Jurkat, Clone E6-1 (cell line): ENCODE results near the gene NKAIN2.
A peak's percentile ranks its signal among the peaks of the same experiment; 100 is the strongest.
"Not testable (repeated sequence)": the region's sequence is repeated elsewhere in the genome, so short reads cannot be mapped to it uniquely, and the experiment has no call there.

Experiments
- DNase-seq: peaks from one replicate; pipeline ENCODE4 v3.0.0-alpha.2; 2011; ENCODE audit warnings: low read depth, low spot score
- H3K4me3 ChIP-seq: 2 replicates; pipeline ENCODE4 v1.5.1; 2011; ENCODE audit warnings: mild to moderate bottlenecking, low read length, control low read depth, moderate library complexity

The NKAIN2 gene

DNA sequence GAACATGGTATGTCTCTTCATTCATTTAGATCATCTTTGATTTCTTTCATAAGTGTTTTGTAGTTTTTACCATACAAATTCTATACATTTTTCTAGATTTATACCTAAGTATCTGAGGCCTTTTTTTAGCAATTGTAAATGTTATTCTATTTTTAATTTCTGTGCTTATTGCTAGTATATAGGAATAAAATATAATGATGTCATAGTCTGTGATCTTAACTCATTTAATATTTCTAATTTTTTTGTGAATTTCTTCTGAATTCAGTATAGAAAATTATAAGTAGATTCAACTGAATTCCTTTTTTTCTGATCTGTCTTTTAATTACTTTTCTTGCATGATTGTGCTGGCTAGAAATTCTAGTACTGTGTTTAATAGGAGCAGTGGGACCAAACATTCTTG, 520.6 kb downstream of the NKAIN2 start:
- H3K4me3 ChIP-seq: no peak overlapping the region
- no peak for DNase-seq

DNA sequence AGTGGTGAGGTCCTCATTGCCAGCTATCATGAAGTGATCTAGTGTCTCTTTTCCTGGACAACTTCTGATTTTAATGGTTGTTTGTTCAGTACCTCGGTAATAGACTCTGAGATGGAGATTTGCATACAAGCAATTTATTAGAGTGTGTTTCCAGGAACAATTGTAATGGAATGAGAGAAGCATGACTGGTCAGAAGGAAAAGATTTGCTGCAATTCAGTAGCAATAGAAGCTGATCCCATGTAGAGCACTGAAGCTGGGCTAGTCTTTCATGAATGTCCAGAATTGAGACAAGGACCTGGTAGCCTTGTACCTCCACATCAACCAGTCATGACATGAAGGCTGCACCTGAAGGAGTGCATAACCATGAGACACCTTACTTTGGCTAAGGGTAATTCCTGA, 526.5 kb downstream of the NKAIN2 start:
- no peak overlapping the region for H3K4me3 ChIP-seq

DNA sequence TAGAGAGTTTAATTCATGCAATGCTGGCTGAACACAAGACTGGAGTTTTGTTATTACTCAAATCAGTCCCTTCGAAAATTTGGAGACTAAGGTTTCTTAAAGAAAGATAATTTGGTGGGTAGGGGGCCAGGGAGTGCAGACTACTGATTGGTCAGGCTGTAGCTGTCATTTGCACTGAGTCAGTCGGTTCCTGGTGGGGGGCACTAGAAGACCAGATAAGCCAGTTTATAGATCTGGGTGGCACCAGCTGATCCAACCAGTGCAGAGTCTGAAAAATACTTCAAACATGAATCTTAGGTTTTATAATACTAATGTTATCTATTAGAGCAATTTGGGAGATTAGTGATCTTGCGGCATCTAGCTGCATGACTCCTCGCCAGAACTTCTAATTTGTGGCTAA, 530.7 kb downstream of the NKAIN2 start:
- DNase-seq: no peak
- H3K4me3 ChIP-seq: no peak overlapping the region

More for the DNA sequence above, 526.5 kb downstream of the NKAIN2 start:
- no peak for DNase-seq

DNA sequence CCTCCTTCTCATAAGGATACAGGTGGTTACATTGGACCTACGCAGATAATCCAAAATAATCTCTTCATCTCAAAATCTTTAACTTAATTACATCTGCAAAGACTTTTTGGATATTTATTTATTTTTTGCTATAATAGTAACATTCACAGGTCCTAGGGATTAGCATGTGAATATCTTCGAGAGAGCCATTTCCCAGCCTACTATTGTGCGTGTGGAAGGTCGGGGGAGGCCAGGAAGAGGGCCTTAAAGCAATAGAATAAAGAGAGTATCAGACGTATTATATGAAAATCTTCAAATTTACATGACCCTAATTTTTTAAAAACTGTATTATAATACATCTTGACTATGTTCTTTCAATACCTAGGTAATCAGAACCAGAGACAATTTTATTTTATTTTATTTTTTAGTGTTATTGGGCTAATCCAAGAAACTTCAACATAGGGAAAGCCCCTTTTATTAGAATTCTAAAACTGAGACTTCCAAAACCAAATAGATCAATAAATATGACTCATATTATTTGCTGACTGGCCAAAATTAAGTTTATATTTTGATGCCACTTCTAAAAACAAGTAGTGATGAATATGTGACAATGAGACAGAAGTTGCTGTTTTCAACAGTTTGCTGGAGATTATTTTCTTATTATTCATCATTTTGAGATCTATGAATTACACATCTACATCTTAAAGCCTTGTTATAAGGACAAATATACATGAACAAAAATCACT, 536.1 kb downstream of the NKAIN2 start:
- no peak overlapping the region for H3K4me3 ChIP-seq
- DNase-seq: no peak

DNA sequence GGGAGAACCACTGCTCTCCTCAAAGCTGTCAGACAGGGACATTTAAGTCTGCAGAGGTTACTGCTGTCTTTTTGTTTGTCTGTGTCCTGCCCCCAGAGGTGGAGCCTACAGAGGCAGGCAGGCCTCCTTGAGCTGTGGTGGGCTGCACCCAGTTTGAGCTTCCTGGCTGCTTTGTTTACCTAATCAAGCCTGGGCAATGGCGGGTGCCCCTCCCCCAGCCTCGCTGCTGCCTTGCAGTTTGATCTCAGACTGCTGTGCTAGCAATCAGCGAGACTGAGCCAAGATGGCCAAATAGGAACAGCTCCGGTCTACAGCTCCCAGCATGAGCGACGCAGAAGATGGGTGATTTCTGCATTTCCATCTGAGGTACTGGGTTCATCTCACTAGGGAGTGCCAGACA, 544.7 kb downstream of the NKAIN2 start:
- H3K4me3 ChIP-seq, DNase-seq: not testable (repeated sequence)

DNA sequence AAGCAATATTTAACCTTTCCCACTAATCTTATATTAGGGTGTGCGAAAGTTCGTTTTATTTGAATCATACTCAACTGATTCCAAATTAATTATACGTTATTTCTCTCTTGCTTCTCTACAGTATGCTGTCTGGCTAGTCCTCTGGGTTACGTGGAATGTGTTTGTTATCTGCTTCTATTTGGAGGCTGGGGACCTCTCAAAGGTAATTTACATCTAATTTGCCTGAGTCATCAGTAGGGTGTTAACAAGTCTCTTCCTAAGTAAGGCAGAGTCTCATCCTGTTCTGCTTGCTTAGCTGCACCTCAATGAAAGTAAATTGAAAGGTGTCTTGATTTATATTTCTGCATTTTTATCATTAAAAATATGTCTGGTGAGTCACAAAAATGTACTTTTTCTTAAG, 551.5 kb downstream of the NKAIN2 start:
- H3K4me3 ChIP-seq: no peak overlapping the region
- no peak for DNase-seq

DNA sequence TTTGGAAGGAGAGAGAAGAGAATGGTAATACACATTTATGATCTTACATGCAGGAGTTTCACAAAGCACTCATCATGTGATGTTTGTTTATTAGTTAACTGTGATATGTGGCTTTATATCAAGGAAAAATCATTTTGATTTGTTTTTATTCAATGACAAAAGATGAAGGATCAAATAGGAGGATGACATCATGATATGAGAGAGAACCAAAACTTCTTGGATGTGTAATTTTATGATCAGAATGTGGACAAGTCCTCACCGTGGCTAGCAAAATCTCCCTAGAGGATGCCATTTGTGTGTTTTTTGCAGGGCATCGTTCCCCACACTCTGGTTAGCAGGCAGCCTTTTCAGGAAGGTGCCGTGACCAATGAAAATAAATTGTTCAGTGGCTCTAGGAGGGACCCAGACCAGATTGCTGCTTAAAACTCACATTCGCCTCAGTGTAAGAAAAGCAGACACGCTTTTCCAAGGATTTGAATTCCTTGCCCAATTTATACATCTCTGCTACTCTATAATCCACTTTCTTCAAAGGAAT, 552.7 kb downstream of the NKAIN2 start:
- H3K4me3 ChIP-seq: no peak overlapping the region
- no peak for DNase-seq

DNA sequence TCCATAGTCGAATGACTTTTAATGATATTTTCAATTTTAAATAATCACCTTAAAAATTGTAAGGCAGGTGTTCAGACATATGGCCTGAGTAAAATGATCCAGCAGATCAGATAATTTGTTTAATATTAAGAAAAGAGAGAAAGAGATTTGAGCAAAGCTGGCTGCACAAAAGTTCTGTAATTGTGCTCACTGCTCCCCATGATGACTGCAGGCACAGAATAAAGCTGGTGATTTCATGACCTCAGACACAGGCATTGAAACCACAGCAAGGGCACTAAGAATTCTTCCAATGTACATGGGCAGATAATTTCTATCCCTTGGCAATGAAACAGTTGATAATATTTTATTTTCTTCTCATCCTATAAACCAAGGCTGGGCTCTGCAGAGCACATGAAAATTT, 553.1 kb downstream of the NKAIN2 start:
- DNase-seq: no peak
- no peak overlapping the region for H3K4me3 ChIP-seq

DNA sequence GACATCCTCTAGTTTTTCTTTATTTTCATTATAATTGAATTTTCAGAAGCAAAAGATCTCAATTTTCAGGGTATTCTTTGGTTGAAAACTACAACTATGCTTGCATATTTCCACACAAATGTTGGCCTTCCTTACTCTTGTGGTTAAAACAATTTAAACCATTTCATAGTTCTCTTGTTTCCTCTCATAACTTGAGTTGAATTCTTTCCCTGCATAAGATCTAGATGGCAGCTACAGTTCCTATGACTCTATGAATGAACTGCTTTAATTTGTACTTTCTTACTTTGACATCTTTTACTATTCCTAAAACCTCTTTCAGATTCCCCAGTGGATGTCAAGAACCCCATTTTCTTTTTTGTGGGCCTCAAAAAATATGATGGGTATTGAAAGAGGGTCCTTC, 564.5 kb downstream of the NKAIN2 start:
- H3K4me3 ChIP-seq: no peak overlapping the region
- no peak for DNase-seq

DNA sequence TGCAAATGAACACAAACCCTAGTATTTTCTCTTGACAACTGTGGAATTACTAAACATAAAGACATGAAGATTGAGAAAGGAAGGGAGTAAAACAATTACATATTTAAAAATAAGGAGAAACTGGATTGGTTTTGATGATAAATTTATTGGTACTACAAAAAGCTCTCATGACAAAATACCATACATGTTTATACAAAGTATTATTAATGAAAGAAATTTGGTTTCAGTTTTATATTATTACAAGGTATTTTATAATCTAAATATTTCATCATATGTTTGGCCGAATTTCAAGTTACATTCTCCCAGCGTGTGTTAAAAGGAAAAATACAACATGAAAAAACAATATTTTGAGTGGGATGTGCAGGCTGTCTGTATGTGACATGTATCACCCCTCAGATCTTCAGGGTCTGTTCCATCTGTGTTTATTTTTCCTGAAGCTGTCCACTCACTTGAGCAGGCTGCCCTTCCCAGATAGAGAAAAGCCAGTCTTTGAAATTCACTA, 568.4 kb downstream of the NKAIN2 start:
- H3K4me3 ChIP-seq: no peak overlapping the region
- DNase-seq: no peak

DNA sequence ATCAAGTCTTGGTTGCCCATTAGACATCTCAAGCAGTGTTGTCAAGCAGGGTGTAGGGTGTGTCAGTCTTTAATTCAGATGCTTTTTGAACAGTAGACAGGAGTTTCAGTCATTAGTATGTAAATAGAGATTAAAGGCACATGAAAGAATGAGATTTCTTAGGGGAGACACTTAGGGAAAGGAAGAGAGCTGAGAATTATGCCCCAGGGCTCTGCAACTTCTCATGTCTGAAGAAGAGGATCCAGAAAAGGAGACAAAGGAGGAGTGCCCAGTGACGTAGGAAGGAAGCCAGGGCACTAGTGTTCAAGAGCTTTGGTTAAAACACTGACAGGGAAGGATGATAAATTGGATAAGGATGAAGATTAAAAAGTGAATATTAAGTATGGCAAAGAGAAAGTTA, 569.7 kb downstream of the NKAIN2 start:
- DNase-seq: no peak
- H3K4me3 ChIP-seq: no peak overlapping the region

DNA sequence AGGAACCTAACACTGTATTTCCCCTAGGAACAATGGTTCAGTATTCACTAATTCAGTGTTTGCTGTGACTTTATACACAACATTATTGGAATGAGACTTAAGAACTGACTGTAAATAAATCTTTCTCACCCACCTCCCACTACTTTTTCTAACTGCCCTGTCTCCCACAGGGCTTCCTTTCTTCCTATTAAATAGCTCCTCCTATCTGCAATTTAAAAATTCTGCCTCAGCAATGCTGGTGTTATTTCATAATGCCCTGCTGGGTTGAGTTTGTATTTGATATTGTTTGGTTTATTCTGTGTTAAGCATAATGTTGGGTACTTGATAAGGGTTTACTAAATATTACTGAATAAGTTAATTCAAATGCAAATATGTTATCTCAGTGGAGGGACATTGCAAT, 585.5 kb downstream of the NKAIN2 start:
- no peak overlapping the region for H3K4me3 ChIP-seq
- no peak for DNase-seq

DNA sequence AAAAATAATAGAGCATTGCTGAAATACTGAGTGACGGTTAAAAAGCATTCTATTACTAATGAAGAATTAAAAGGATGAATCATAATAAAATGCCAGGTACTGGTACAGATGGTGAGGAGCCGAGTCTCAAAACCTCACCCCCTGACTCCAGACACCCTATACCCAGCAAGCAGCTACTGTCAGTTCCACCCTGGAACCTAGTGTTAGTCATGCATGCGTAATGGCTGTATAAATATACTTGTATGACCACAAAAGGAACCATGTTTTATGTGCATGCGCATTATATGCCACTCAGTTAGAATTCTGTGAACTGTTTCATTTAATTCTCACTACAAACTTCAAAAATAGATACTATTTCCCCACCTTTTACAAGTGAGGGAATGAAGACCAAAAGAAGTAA, 589.9 kb downstream of the NKAIN2 start:
- DNase-seq: no peak
- no peak overlapping the region for H3K4me3 ChIP-seq

DNA sequence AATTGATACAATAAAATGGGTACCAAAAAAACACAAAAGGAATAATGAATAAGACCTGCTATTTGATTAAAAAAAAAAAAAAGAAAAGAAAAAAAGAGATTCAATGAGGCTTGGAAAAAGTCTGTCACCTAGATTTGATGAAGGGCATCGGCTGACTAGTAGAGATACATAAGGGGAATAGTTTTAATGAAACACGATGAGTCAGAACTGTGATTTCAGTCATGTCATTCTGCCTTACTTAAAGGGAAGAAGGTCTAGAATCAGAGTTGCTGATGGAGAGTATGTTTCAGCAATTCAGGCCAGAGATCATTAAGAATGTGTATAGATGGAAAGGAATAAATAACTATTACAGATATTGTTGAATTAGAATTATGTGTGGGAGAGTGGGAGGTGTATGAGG, 592.7 kb downstream of the NKAIN2 start:
- DNase-seq: no peak
- no peak overlapping the region for H3K4me3 ChIP-seq

DNA sequence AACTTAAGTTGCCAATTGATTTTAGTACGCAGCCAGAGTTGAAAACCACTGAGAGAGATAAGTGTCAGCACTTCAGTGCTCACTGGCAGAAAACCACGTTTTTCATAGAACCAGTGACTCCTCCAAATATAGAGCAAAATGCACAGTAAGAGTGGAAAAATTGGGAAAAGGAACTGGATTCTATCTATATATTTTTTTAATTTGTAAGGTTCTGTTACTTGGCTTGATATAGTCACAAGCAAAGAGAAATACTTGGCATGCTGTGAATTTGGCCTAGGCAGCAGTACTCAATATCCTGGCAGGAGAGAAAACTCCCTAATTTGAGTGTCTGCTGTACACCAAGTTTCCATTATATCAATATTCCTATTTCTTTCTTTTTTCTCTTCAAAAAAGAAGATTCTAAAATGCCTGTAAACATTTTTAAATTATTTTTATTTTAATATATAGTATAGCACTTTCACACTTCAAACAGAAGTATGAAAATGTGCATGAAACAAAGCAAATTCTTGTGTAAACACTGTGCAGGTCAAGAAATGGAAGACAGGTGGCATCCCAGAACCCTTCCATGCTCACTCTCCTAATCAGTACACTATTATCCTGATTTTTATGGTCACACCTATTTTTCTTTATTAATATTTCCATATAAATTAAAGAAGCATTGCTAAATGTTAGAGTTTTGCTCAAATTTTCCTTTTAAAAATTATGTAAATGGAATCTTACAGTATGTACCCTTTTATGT, 596.8 kb downstream of the NKAIN2 start:
- DNase-seq: no peak
- H3K4me3 ChIP-seq: no peak overlapping the region

DNA sequence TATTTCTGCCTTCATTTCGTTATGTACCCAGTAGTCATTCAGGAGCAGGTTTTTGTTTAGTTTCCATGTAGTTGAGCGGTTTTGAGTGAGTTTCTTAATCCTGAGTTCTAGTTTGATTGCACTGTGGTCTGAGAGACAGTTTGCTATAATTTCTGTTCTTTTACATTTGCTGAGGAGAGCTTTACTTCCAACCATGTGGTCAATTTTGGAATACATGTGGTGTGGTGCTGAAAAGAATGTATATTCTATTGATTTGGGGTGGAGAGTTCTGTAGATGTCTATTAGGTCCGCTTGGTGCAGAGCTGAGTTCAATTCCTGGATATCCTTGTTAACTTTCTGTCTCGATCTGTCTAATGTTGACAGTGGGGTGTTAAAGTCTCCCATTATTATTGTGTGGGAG, 606.8 kb downstream of the NKAIN2 start:
- DNase-seq: not testable (repeated sequence)

DNA sequence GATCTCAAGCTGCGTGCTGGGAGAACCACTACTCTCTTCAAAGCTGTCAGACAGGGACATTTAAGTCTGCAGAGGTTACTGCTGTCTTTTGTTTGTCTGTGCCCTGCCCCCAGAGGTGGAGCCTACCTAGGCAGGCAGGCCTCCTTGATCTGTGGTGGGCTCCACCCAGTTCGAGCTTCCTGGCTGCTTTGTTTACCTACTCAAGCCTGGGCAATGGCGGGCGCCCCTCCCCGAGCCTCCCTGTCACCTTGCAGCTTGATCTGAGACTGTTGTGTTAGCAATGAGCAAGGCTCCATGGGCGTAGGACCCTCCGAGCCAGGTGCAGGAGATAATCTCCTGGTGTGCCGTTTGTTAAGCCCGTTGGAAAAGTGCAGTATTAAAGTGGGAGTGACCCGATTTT, 609.0 kb downstream of the NKAIN2 start:
- H3K4me3 ChIP-seq, DNase-seq: not testable (repeated sequence)

More for the DNA sequence above, 606.8 kb downstream of the NKAIN2 start:
- H3K4me3 ChIP-seq: not testable (repeated sequence)

DNA sequence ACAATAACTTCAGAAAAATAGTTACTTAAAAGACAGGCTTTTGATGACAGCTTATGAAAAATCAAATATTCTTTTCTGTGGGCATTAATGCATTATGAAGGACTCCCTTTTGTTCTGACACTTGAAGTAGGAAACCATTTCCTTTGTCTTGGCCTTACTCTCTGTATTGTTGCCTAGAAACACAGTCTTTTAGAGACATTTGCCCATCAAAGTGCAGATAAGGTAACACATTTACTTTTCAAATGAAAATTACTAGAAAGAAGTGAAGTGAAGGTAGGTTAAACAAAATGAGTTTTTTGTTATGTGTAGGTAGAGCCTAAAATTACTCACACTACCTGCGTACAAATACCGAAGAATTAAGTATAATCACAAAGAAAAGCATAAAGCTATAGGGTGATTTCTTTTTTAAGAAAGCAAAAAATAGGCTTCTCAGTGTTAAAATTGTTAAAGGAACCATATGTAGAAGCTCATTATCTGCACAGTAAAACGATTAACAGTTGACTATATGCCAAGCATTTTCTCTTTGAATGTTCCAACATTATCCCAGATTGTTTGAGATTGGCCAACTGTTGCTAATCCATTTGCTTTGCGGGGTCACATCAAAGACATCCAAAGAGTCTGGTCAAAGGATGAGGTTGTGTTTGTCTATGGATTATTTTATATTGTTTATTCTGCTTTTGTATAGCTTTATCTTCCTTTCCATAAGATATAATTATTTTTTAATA, 616.6 kb downstream of the NKAIN2 start:
- H3K4me3 ChIP-seq: no peak overlapping the region
- DNase-seq: no peak

DNA sequence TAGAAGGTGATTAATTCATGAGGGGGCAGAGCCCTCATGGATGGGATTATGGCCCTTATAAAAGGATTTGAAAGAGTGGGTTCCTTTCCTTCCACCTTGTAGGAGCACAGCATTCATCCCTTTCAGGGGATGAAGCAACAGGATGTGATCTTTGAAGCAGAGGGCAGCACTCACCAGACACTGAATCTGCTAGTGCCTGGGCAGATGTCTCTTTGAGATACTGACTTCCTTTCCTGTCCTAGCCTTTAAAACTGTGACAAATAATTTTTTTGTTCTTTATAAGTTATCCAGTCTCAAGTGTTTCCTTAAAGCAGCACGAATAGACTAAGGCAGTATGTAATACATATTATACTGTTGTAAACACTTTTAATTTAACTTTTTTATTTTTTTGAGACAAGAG, 620.0 kb downstream of the NKAIN2 start:
- H3K4me3 ChIP-seq: no peak overlapping the region

More for the DNA sequence above, 620.0 kb downstream of the NKAIN2 start:
- peak; percentile 3 for DNase-seq
